G401 (cell line): ENCODE data around the gene KRTAP4-3. TPM values are rescaled to one million over a fixed set of nuclear protein-coding genes. Genes with fewer than 3 reads are reported as not detected.
"Not testable (repeated sequence)": the region's sequence is repeated elsewhere in the genome, so short reads cannot be mapped to it uniquely, and the experiment has no call there.

Experiments used
- DNase-seq: peaks from one replicate; pipeline ENCODE4 v3.0.0-alpha.2; 2015; ENCODE audit warnings: low spot score
- in situ Hi-C: cut with HindIII; loops from 2 replicates; pipeline ENCODE4 v1.10.0; 2016; ENCODE audit warnings: low sequenced_read_pairs, mixed read lengths
- total RNA-seq: library from RNA; depleted of rRNA; stranded (reverse); fragments of >200 nt; shearing (Covaris generic); gene quantifications from 2 replicates; pipeline ENCODE4 v1.2.3, GENCODE V29; 2014; rRNA removed

Gene KRTAP4-3
- not detected in 2 replicates for total RNA-seq

DNA sequence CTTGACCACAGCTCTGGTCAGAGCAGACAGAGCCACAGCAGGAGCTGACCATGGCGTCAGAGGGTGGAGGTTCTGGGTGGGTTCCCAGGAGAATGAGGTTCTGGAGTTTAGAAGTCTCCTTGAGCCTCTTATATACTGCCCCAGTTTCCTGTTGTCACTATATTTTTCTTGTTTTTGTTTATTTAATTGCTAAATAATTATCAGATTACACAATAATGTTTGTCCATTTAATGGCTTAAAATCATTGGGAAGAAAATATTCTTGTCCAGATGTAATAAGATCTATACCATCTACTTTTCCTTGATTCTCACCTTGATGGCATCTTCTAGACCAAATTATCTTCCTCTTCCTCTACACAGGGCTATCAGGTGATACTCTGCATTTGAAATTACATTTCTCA lies at the start of gene KRTAP4-3:
Gene KRTAP4-3, minus strand, starts transcription at position 101 of the 400 bp plus-strand sequence. Its CDS starts 49 bp downstream, at position 52.
- in situ Hi-C loops = no loop called here
- no peak for DNase-seq

DNA sequence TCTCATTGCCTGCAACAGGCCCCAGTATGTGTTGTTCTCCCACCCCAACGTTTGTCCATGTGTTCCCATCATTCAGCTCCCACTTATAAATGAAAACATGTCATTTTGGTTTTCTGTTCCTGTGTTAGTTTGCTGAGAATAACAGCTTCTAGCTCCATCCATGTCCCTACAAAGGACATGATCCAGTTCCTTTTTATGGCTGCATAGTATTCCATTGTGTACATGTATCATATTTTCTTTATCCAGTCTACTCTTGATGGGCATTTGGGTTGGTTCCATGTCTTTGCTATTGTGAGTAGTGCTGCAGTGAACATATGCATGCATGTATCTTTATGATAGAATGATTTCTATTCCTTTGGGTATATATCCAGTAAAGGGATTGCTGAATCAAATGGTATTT lies 47.7 kb upstream of the KRTAP4-3 start:
- in situ Hi-C loops = no loop called here
- DNase-seq = no peak

DNA sequence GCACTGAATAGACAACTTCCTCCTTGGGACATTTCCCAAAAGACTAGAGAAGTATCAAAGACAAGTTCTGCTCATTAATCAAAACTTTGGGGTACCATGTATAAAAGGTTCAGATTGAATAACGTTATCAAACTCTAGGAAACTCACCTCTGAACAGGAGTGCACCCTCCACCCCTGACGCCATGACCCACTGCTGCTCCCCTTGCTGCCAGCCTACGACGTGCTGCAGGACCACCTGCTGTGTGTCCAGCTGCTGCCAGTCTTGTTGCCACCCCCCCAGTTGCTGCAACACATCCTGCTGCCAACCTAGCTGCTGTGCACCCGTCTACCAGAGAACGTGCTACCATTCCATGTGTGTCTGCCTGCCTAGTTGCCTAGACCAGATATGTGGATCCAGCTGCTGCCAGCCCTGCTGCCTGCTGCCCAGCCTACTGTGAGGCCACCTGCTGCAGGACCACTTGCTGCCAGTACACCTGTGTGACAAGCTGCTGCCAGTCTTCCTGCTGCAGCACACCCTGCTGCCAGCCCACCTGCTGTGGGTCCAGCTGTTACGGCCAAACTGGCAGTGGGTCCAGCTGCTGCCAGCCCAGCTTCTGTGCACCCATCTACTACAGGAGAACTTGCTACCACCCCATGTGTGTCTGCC lies 44.6 kb upstream of the KRTAP4-3 start:
- no peak for DNase-seq
- in situ Hi-C loops = no loop called here

DNA sequence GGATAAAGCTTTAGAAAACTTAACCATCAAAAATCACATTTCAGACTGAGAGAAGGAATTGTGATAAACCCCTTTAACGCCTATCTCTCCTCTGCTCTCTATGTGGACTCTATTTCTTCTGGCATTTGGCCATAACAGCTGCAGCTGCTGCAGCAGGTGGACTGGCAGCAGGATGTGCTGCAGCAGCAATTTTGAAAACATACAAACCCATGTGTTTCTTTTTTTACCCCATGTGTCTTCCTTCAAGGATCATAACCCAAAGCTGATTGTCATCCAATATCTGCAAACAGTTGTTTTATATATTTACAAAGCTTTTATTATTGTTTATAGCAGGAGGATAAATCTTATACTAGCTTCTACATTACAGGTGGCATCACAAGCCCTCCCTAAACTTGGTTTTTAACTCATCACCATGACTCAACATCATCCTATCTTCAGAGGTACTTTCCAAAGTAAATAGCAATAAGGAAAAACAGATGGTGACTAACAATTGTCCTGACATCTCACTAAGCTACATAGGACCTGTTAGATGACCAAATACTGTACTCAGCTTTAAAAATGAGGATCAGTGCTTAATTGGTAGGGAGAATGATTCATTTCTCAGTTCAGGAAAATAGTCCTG lies 43.9 kb upstream of the KRTAP4-3 start:
- DNase-seq = no peak

DNA sequence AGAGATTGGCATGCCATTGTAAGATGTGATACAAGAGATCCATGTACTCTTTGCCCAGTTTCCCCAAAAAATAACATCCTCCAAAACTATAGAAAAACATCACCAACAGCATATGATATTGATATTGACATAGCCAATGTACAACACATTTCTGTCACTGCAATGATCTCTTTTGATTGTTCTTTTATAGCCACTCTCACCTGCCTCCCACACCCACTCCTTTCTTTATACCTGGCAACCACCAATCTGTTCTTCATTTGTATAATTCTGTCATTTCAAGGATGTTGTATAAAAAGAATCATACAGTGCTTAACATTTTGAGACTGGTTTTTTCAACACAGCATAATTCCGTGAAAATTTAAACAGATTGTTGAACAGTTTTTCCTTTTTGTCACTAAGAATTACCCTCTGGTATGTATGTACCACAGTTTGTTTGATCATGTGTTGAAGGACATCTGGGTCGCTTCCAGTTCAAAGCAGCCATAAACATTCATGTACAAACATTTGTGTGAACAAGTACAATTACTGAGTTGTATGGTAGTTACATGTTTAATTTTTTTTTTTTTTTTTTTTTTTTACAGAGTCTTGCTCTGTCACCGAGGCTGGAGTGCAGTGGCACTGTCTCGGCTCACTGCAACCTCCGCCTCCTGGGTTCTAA lies 31.5 kb upstream of the KRTAP4-3 start:
- DNase-seq = no peak
- in situ Hi-C loops = no loop called here

More for the DNA sequence above, 43.9 kb upstream of the KRTAP4-3 start:
- in situ Hi-C loops = no loop called here

DNA sequence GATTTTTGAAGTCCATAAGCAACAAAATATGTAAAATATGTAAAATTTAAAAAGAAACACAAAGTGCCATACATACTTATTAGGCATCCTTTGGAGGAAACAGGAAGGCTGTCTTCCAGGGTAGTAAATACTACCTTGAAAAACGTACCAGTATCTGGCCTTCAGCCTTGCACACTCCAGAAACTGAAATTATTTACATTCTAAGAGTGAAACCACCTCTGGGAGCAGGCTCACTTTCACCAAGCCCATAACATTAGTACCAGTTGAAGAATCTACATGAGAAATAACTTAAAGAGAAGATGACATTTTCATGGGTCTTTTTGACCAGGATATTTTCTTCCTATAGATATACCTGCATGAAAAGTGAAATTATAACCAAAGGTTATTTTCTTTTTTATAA lies 28.0 kb upstream of the KRTAP4-3 start:
- in situ Hi-C loops = no loop called here
- DNase-seq = no peak

DNA sequence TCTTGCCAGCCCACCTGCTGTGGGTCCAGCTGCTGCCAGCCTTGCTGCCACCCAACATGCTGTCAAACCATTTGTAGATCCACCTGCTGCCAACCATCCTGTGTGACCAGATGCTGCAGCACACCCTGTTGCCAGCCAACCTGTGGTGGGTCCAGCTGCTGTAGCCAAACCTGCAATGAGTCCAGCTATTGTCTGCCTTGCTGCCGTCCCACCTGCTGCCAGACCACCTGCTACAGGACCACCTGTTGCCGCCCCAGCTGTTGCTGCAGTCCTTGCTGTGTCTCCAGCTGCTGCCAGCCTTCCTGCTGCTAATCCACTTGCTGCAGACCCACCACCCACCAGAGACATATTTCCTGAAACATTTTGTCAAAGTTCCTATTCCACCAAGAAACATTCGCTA lies 22.3 kb upstream of the KRTAP4-3 start:
- in situ Hi-C loops = no loop called here
- DNase-seq = no peak

DNA sequence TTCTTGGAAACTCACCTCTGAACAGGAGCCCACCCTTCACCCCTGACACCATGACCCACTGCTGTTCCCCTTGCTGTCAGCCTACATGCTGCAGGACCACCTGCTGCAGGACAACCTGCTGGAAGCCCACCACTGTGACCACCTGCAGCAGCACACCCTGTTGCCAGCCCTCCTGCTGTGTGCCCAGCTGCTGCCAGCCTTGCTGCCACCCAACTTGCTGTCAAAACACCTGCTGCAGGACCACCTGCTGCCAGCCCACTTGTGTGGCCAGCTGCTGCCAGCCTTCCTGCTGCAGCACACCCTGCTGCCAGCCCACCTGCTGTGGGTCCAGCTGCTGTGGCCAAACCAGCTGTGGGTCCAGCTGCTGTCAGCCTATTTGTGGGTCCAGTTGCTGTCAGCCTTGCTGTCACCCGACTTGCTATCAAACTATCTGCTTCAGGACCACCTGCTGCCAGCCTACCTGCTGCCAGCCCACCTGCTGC lies 21.9 kb upstream of the KRTAP4-3 start, which contains the start of gene KRTAP9-1:
Gene KRTAP9-1, plus strand, starts transcription at position 51 of the 482 bp plus-strand sequence. Its CDS starts 0 bp downstream, at position 51.
- in situ Hi-C loops, DNase-seq: not testable (repeated sequence)

DNA sequence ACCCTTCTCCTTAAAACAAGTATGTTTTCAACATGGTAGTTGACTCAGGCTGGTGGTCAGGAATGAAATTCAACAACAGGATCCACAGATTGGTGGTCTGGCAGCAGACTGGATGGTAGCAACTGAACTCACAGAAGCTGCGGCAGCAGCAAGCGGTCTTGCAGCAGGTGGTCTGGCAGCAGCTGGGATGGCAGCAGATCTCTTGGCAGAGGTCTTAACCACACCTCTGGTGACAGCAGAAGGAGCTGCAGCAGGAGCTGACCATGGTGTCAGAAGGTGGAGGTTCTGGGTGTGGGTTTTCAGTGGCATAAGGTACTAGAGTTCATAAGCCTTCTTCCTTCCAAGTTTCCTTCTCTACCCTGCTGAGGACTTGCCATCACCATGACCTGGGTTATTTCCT lies 18.9 kb upstream of the KRTAP4-3 start:
- in situ Hi-C loops = no loop called here

DNA sequence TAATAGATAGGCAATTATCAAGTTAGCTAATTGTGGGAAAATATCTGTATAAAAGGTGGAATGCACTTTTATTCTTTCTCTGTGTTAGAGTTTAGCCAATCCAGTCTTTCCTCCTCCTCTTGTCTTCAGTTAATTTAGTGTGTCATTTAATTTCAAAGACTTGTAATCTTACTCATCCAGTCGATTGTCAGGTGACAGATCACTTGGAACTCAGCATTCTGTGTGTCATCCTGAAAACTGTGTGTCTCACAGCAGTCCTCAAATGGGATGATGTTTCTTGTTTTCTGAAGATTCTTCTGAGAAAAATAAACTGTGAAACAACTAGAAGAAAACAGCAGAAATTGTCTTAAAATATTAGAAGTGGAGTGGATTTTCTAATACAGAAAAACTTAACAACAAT lies 17.0 kb upstream of the KRTAP4-3 start:
- no peak for DNase-seq
- in situ Hi-C loops = no loop called here

More for the DNA sequence above, 18.9 kb upstream of the KRTAP4-3 start:
- no peak for DNase-seq

DNA sequence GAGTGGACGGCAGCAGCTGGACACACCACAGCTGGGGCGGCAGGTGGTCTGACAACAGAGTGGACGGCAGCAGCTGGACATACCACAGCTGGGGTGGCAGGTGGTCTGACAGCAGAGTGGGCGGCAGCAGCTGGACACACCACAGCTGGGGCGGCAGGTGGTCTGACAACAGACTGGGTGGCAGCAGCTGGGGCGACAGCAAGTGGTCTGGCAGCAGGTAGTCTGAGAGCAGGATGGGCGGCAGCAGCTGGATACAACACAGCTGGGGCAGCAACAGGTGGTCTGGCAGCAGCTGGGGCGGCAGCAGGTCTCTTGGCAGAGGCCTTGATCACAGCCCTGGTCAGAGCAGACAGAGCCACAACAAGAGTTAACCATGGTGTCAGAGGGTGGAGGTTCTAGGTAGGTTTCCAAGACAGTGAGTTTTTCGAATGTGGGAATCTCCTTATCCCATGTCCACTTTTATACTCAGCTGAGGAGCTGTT lies 16.5 kb upstream of the KRTAP4-3 start, which contains the start of gene KRTAP4-1:
Gene KRTAP4-1, minus strand, starts transcription at position 432 of the 482 bp plus-strand sequence. Its CDS starts 57 bp downstream, at position 375.
- in situ Hi-C loops = no loop called here
- no peak for DNase-seq

DNA sequence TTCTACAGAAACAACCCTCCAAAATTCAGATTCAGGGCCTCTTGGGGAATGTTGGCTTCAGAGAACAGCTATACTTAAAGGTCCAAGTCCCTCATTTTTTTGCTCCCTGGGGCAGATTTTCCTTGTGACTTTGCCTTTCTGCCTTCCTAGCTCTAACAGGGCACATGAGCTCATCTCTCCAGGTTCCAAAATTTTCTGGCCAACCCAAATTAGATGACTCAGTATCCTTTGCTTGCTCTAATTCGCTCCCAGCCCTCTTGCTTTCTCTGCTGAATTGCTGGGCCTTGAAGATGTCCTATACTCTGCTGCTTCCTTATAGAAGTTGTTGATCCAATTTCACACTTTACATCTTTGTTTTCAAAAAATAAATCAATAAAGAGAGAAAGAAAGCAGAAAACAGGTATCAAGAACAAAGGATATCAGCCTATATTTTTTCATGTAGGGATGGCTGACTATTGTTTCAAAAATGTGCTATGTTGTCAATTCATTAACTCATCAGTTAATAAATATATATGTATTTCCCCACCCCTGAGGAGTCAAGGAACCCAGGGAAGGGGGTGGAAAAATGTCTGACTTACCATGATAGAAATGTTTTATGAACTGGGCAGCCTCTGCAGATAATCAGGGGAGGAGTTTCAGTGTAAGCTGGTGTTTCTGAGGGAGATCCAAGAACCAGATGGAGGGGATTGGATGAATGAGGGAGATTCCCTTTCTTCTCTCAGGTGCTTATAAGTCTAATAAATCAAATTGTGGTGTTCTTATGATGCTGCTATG lies 11.0 kb upstream of the KRTAP4-3 start:
- no peak for DNase-seq
- in situ Hi-C loops = no loop called here

DNA sequence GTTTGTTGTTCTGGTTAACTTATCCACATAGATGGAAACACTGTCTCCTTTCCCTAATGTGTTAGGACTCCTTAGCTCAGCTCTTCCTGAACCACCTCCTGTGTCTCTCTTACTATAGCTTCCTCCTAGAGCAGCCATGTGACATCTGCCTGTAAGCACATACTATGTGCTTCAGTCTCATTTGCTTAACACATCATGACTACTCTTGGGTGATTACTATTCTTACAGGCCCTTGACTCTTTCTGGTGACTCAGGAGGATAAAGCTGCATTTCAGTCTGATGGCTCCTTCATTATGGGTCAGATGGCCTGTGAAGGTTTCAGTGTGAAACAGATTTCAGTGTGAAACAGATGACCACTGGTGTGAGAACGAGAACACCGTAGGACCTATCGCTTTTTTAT lies 10.3 kb upstream of the KRTAP4-3 start:
- DNase-seq = no peak
- in situ Hi-C loops = no loop called here

DNA sequence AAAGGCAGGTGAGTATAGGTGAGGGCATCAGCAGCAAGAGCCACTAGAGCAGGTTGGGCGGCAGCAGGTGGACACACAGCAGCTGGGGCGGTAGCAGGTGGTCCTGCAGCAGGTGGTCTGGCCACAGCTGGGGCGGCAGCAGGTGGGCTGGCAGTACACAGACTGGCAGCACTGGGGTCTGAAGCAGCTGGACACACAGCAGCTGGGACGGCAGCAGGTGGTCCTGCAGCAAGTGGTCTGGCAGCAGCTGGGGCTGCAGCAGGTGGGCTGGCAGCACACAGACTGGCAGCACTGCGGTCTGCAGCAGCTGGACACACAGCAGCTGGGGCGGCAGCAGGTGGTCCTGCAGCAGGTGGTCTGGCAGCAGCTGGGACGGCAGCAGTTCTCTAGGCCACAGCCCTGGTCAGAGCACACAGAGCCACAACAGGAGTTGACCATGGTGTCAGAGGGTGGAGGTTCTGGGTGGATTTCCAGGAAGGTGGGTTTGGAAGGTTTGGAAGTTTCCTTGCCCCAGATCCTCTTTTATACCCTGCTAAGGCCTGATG lies 9.8 kb upstream of the KRTAP4-3 start, which contains the start of gene KRTAP4-2:
Gene KRTAP4-2, minus strand, starts transcription at position 495 of the 545 bp plus-strand sequence. Its CDS starts 57 bp downstream, at position 438.
- in situ Hi-C loops = no loop called here
- no peak for DNase-seq

DNA sequence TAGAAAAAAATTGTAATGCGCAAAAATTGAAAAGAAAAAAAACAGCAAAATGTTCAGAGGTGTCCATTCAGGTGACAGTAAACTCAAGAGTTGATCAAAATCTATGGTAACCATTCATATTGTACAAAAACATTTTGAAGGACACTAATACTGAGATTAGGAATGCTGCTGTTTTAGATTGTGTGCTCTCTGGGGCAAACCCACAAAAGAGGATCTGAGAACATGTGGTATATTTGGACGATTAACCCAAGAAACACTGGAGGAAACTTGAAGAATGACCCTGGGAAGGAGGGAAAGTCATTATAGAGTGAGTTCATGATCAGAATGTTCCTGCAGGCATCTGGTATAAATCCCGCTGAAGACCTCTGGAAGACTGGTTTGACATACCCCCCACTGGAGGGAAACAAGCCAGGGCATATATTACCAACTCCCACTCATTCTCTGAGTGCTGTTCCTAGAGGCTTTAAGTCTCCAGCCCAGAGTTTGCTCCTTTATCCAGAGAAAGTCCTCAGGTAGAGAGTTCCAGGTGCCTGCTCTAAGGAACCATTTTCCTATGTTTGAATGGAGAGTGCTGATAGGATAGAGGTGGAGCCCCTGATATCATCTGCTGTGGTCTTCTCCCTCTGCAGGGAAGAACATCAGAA lies 8.8 kb upstream of the KRTAP4-3 start:
- in situ Hi-C loops = no loop called here
- no peak for DNase-seq

DNA sequence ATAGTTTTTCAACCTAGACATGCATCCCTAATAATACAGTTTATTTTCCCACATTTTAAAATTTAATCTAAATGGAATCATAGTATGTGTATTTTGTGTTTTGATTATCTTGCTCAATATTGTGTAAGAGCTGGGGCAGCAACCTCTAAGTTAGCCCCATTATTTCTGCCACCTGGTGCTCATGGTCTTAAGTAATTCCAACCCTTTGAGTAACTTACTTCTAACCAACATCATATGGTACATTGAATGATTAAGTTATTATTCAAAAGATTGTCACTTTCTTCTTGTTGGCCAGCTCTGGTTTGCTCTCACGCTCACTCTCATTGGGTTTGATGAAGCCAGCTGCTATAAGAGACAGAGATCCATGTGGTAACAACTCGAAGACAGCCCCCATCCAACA lies 3.9 kb upstream of the KRTAP4-3 start:
- in situ Hi-C loops = no loop called here

DNA sequence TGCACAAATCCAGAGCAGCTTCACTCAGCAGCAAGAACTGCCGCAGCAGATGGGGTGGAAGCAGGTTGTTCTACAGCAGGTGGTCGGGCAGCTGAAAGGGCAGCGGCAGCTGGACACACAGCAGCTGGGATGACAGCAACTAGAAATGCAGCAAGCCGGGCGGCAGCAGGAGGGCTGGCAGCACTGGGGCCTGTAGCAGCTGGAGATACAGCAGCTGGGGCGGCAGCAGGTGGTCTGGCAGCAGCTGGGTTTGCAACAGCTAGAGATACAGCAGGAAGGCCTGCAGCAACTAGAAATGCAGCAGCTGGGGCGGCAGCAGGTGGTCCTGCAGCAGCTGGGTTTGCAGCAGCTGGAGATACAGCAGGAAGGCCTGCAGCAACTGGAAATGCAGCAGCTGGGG lies 460 bp downstream of the KRTAP4-3 start:
- in situ Hi-C loops = no loop called here
- DNase-seq = no peak

More for the DNA sequence above, 3.9 kb upstream of the KRTAP4-3 start:
- no peak for DNase-seq

DNA sequence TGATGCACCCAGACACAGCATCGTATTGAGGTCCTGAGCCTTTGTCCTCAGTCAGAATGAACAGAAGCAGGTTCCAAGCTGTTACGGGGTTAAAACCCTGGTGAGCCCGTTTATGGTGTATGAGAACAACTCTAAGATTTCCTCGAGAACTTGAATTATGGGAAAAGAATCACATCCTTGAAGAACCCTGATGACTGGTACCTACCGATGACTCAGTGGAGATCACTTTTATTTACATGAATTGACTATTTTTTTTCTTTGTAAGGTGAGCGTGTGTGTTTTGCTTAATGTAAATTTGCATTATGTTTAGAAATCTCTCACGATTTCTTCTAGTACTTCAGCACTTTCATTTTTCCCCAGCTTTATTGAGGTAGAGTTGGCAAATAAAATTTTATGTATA lies 4.2 kb downstream of the KRTAP4-3 start:
- DNase-seq = no peak
- in situ Hi-C loops = no loop called here
